Activated T-helper 1 cell treated with Interleukin-2 at 50 U/mL for 16 hours (primary cell): Measurements from ENCODE around the gene SMC1B.
"Not testable (repeated sequence)": the region's sequence is repeated elsewhere in the genome, so short reads cannot be mapped to it uniquely, and the experiment has no call there.

Source experiments
- DNase-seq: peaks from one replicate; pipeline ENCODE4 v3.0.0-alpha.2; 2020; ENCODE audit warnings: low read depth

The SMC1B gene

GRCh38 chr22:45420011-45420410 lies 6.6 kb upstream of the SMC1B start:
- DNase-seq = no peak

GRCh38 chr22:45418770-45419138 lies 5.4 kb upstream of the SMC1B start:
- no peak for DNase-seq

GRCh38 chr22:45418056-45418769 lies 4.8 kb upstream of the SMC1B start:
- no peak for DNase-seq

GRCh38 chr22:45413013-45413367 lies 409 bp downstream of the SMC1B start:
- no peak for DNase-seq

- DNase-seq = no peak
These were observed 5.6 kb downstream of the SMC1B start for GRCh38 chr22:45407793-45408192.

- DNase-seq = no peak
These were observed 10.9 kb downstream of the SMC1B start for GRCh38 chr22:45402466-45402985.

GRCh38 chr22:45399712-45400445 lies 13.5 kb downstream of the SMC1B start:
- DNase-seq = no peak

- no peak for DNase-seq
These were observed 15.2 kb downstream of the SMC1B start for GRCh38 chr22:45398214-45398613.

- no peak for DNase-seq
These were observed 15.6 kb downstream of the SMC1B start for GRCh38 chr22:45397806-45398205.

- no peak for DNase-seq
These were observed 23.9 kb downstream of the SMC1B start for GRCh38 chr22:45389546-45389945.

- no peak for DNase-seq
These were observed 32.1 kb downstream of the SMC1B start for GRCh38 chr22:45381348-45381747.

GRCh38 chr22:45376703-45377102 lies 36.7 kb downstream of the SMC1B start:
- DNase-seq = no peak

GRCh38 chr22:45376009-45376408 lies 37.4 kb downstream of the SMC1B start:
- DNase-seq = no peak

GRCh38 chr22:45373592-45373991 lies 39.8 kb downstream of the SMC1B start:
- not testable (repeated sequence) for DNase-seq

- DNase-seq = no peak
These were observed 46.7 kb downstream of the SMC1B start for GRCh38 chr22:45366713-45367112.

GRCh38 chr22:45359627-45360026 lies 53.8 kb downstream of the SMC1B start:
- DNase-seq = no peak

GRCh38 chr22:45358127-45358526 lies 55.3 kb downstream of the SMC1B start:
- no peak for DNase-seq

- DNase-seq = no peak
These were observed 55.9 kb downstream of the SMC1B start for GRCh38 chr22:45357490-45357889.

- DNase-seq = no peak
These were observed 59.6 kb downstream of the SMC1B start for GRCh38 chr22:45353786-45354185.

- not testable (repeated sequence) for DNase-seq
These were observed 60.6 kb downstream of the SMC1B start for GRCh38 chr22:45352757-45353156.

GRCh38 chr22:45351956-45352355 lies 61.4 kb downstream of the SMC1B start:
- DNase-seq = no peak

- no peak for DNase-seq
These were observed 63.5 kb downstream of the SMC1B start for GRCh38 chr22:45349916-45350315.

GRCh38 chr22:45344334-45344733 lies 69.1 kb downstream of the SMC1B start:
- DNase-seq = no peak

- no peak for DNase-seq
These were observed 70.3 kb downstream of the SMC1B start for GRCh38 chr22:45343143-45343542.
